Measurements from ENCODE around the gene FAU.

FAU gene

DNA sequence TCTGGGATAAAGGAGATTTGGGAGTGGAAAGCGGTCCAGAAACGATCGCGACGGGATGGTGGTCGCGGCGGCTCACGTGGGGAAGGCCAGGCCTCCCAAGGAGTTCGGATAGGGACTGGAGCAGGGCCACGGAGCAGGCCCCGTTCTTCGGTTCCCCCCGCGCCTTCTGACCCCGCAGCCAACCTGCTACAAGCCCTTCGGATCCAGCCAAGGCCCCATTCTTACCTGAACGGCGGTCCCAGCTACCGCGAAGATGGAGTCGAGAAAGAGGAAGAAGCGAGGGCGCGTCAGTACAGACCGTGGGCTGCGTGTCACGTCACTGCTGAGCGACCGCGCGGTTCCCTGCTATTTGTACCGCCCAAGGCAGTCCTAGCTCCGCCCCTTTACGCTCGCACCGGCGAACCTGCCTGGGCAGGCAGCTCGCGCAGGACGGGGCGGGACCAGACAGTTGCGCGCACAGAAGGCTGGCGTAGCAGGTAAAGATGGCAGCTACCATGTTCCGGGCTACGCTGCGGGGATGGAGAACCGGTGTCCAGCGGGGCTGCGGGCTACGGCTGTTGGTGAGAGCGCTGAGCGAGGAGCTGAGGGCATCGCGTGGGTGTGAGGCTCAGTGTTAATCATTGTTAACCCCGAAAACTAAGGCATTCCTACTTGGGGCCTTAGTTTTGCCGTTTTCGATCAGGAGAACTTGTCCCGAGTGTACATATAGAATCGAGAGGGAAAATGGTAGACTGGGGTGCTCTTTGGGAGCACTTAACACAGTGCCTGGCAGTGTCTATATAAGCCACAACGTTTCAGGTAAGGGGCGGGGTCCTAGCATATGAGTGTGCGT is at the start of gene FAU, which contains the start of gene MRPL49:
Gene FAU, minus strand, starts transcription at position 270 of the 832 bp plus-strand sequence. CDS start 321 bp downstream, outside the sequence.
Gene MRPL49, plus strand, starts transcription at position 457 of the 832 bp plus-strand sequence. Its CDS starts 26 bp downstream, at position 483.
- Histone ChIP-seq H3K27ac (peak within 1 kb of the TSS; percentile 92 to 97), H3K4me3 (peak within 1 kb of the TSS; percentile 77)
- TF ChIP-seq, protein P1, sequence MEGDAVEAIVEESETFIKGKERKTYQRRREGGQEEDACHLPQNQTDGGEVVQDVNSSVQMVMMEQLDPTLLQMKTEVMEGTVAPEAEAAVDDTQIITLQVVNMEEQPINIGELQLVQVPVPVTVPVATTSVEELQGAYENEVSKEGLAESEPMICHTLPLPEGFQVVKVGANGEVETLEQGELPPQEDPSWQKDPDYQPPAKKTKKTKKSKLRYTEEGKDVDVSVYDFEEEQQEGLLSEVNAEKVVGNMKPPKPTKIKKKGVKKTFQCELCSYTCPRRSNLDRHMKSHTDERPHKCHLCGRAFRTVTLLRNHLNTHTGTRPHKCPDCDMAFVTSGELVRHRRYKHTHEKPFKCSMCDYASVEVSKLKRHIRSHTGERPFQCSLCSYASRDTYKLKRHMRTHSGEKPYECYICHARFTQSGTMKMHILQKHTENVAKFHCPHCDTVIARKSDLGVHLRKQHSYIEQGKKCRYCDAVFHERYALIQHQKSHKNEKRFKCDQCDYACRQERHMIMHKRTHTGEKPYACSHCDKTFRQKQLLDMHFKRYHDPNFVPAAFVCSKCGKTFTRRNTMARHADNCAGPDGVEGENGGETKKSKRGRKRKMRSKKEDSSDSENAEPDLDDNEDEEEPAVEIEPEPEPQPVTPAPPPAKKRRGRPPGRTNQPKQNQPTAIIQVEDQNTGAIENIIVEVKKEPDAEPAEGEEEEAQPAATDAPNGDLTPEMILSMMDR (IDR thresholded peaks at IDR 0.05), result no peak
- peak; percentile 98 for DNase-seq (ENCODE audit: low spot score)

DNA sequence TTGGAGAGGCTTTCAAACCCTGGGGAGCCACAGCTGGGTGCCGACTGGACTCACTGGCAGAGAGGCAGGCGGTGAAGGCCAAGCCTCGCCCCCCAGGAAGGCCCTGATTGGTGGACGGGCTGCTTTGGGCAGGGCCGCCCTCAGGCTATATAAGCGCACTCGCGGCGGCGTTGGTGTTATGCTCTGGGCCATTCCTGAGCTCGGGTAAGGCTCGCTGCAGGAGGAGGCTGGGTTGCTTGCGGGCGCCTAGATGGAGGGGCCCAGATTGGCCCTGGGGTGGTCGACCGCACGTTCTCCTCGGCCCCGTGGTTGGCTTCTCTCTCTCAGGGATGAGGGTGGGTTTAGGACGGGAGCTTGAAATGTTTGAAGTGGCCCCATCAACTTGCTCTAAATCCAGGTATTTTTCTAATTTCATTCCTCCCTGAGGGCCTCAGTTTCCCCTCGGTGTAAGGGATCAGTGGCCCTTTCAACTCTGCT is 48.2 kb upstream of the FAU start, which contains the start of gene SPDYC:
Gene SPDYC, plus strand, starts transcription at position 176 of the 477 bp plus-strand sequence. CDS start 1,125 bp downstream, outside the sequence.
- Histone ChIP-seq H3K27ac (no peak within 1 kb of the TSS), H3K4me3 (no peak within 1 kb of the TSS)
- DNase-seq (ENCODE audit: low spot score), result no peak
- TF ChIP-seq, protein P1 (IDR thresholded peaks at IDR 0.05), result no peak

DNA sequence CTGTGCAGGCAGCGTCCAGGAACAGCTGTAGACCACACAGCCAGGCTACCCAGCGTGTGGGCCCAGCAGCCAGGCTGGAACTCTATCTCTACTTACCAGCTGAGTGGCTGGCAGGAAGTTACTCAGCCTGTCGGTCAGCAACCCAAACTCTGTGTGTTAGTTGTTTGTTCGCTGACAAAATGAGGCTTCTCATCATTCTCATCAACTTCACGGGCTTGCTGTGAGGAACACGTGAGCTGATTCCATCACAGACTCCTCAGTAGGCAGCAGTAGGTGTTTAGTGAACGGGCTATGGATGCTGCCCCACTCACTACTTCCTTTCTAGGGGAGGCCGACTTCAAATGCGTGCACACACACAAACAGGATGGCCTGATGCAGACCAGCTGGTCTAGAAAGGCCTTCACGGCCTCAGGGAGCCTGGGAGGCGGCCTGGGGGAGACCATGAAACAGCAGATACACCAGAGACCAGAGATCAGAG is 47.3 kb upstream of the FAU start:
- no peak for DNase-seq (ENCODE audit: low spot score)
- H3K27ac ChIP-seq, result no peak overlapping the region
- no peak overlapping the region for H3K4me3 ChIP-seq
- TF ChIP-seq, protein P1 (IDR thresholded peaks at IDR 0.05), result no peak

DNA sequence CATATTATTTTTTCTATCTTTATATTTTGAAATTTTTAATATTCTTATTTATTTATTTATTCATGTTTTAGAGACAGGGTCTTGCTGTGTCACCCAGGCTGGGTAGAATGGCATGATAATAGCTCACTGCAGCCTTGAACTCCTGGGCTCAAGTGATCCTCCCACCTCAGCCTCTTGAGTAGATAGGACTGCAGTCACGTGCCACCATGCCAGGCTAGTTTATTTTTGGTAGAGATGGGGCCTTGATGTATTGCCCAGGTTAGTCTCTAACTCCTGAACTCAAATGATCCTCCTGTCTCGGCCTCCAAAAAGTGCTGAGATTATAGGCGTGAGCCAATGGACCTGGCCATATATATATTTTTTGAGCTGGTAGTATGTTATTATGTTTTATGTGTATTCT is 45.7 kb upstream of the FAU start:
- Histone ChIP-seq H3K27ac (no peak overlapping the region), H3K4me3 (no peak overlapping the region)
- TF ChIP-seq, protein P1 (IDR thresholded peaks at IDR 0.05), result no peak
- DNase-seq (ENCODE audit: low spot score), result no peak

- TF ChIP-seq, protein P1 (IDR thresholded peaks at IDR 0.05), result no peak
Observed at GRCh38 chr11:65166893-65167292, 45.0 kb upstream of the FAU start.

GRCh38 chr11:65165410-65166317 is 43.7 kb upstream of the FAU start:
- no peak for DNase-seq (ENCODE audit: low spot score)
- Histone ChIP-seq H3K27ac (no peak overlapping the region), H3K4me3 (peak overlapping the region; percentile 1)
- TF ChIP-seq, protein P1 (IDR thresholded peaks at IDR 0.05), result no peak

More at GRCh38 chr11:65166893-65167292, 45.0 kb upstream of the FAU start:
- Histone ChIP-seq H3K27ac (no peak overlapping the region), H3K4me3 (no peak overlapping the region)
- DNase-seq (ENCODE audit: low spot score), result no peak
